Activated CD4-positive, alpha-beta T cell treated with anti-CD3 and anti-CD28 coated beads, Interleukin-2, amount 50 U/mL, for 48 hours (primary cell): ENCODE results near the gene SLCO3A1.
"Not testable (repeated sequence)": the region's sequence is repeated elsewhere in the genome, so short reads cannot be mapped to it uniquely, and the experiment has no call there.

Experiments
- DNase-seq, 2 experiments: peaks; one replicate each; pipeline ENCODE4 v3.0.0-alpha.2; 2020

SLCO3A1 gene

GRCh38 chr15:92170897-92171296, 317.4 kb downstream of the SLCO3A1 start:
- DNase-seq: no peak

GRCh38 chr15:92178911-92179310, 325.4 kb downstream of the SLCO3A1 start:
- no peak for DNase-seq

GRCh38 chr15:92184142-92184541, 330.6 kb downstream of the SLCO3A1 start:
- DNase-seq: no peak

GRCh38 chr15:92184679-92185230, 331.2 kb downstream of the SLCO3A1 start:
- no peak for DNase-seq

- DNase-seq: no peak
These were observed 334.5 kb downstream of the SLCO3A1 start for GRCh38 chr15:92187975-92188374.

- DNase-seq: no peak
These were observed 335.7 kb downstream of the SLCO3A1 start for GRCh38 chr15:92189166-92189565.

GRCh38 chr15:92195241-92195640, 341.7 kb downstream of the SLCO3A1 start:
- no peak for DNase-seq

- DNase-seq: no peak
These were observed 342.8 kb downstream of the SLCO3A1 start for GRCh38 chr15:92196342-92196741.

GRCh38 chr15:92197746-92198145, 344.2 kb downstream of the SLCO3A1 start:
- no peak for DNase-seq

- DNase-seq: no peak
These were observed 347.4 kb downstream of the SLCO3A1 start for GRCh38 chr15:92200891-92201290.

GRCh38 chr15:92205255-92205739, 351.8 kb downstream of the SLCO3A1 start:
- no peak for DNase-seq

GRCh38 chr15:92207601-92208000, 354.1 kb downstream of the SLCO3A1 start:
- not testable (repeated sequence) for DNase-seq
